ENCODE measurements around the gene CPNE4. TPM values are rescaled to one million over a fixed set of nuclear protein-coding genes. Genes with fewer than 3 reads are reported as not detected.

The CPNE4 gene
- total and polyA plus RNA-seq, 9 of the 15 experiments (the other 6 are each of a cell fraction or from before 2014, with no cell fraction given) = not detected

DNA sequence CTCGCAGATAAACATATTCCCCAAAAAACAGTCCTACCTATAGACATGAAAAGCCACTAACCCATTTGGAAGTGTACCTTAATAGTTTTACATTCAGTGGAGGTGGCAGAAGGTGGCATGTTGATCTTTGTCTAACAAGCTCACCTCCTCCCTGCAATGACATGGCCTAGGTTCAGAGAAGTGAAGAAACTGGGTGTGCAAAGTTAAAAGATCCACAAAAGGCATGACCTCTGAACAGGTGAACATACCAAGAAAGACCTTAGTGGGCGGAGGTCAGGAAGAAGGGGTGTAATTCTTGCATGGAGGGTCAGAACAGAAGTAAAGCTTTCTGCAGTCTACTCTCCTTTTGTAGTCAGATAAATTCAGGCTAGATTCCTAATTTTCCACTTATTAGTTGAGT, 532.9 kb downstream of the CPNE4 start (continued):
- TF ChIP-seq SMAD3 (CRISPR knock-in tag; conservative IDR thresholded peaks at IDR 0.05) = no peak
- TF ChIP-seq DACH1 (IDR thresholded peaks at IDR 0.05; ENCODE audit: partially characterized antibody) = no peak
- TF ChIP-seq CBFB (CRISPR knock-in tag; IDR thresholded peaks at IDR 0.05) = no peak
- TF ChIP-seq MNT (conservative IDR thresholded peaks at IDR 0.05) = no peak
- no peak for TF ChIP-seq SMARCE1 (IDR thresholded peaks at IDR 0.05)
- TF ChIP-seq HBP1 (CRISPR knock-in tag; IDR thresholded peaks at IDR 0.05) = no peak
- TF ChIP-seq ZNF253 (CRISPR knock-in tag; conservative IDR thresholded peaks at IDR 0.05) = no peak

GRCh38 chr3:131494706-131495105, 540.1 kb downstream of the CPNE4 start:
- CTCF ChIA-PET (ENCODE audit: low intra/inter-chr PET ratio) = no interaction called here
- Histone ChIP-seq H3K4me1 (replicated peaks in 1 of 2; ENCODE audit: control insufficient read depth in 2 of 2, insufficient read depth in 2 of 2, low read length in 2 of 2) (no peaks in the 10 kb centered on the region), H2AFZ (ENCODE audit: low read depth, low read length) (no peak overlapping the region), H3K4me3 (no peak overlapping the region), H3K79me2 (ENCODE audit: control insufficient read depth, insufficient read depth, low read length) (peaks cover 48% of the 10 kb centered on the region), H3K9me3 (replicated peaks; ENCODE audit: control insufficient read depth, insufficient read depth, low read depth, low read length) (no peaks in the 10 kb centered on the region), H3K27me3 (ENCODE audit: control insufficient read depth in 2 of 2, insufficient read depth in 2 of 2, low read length in 2 of 2) (no peaks in the 10 kb centered on the region), H3K9me1 (ENCODE audit: control insufficient read depth, insufficient read depth, low read length) (peaks cover 3% of the 10 kb centered on the region), H3K27ac (ENCODE audit: extremely low read depth, low read depth, low read length) (no peak overlapping the region), H3K4me2 (ENCODE audit: insufficient read depth, low read length) (no peak overlapping the region), H4K20me1 (replicated peaks; ENCODE audit: control insufficient read depth, insufficient read depth, low read length) (0 out of 2 replicates have a peak, but pooled peaks cover 8% of the 10 kb centered on the region), H3K36me3 (ENCODE audit: control insufficient read depth, insufficient read depth, low read length) (peaks cover 95% of the 10 kb centered on the region), H3K9ac (ENCODE audit: insufficient read depth in 1 of 2, low read depth in 2 of 2, low read length in 2 of 2) (no peak overlapping the region)
- ATAC-seq = no peak
- POLR2A ChIA-PET = no interaction called here
- in situ Hi-C loops (cut with MboI) = loop anchor here (25.0 kb wide), 1 partner anchor 457 kb away; the partner anchor contains the start of genes ASTE1 and NEK11
- FAIRE-seq = no peak
- 100% methylated on average over 1 of the region's 1 CpG for WGBS (ENCODE audit: insufficient coverage, low coverage, missing lambda C conversion rate)
- no TSS peak for BruUV-seq (replicated peaks)
- no peak for DNase-seq (ENCODE audit: extremely low read depth in 1 of 4, low spot score in 3 of 4)
- intact Hi-C loops (cut with micrococcal nuclease) = no loop called here
- no peak for TF ChIP-seq BCOR (IDR thresholded peaks at IDR 0.05)
- TF ChIP-seq HCFC1 (IDR thresholded peaks at IDR 0.05; ENCODE audit: low read depth, low read length) = no peak
- TF ChIP-seq ESRRB (CRISPR knock-in tag; IDR thresholded peaks at IDR 0.05; ENCODE audit: borderline replicate concordance) = no peak
- TF ChIP-seq HMGN3 (IDR thresholded peaks at IDR 0.05; ENCODE audit: borderline replicate concordance, extremely low read depth, insufficient read length, low read depth, low read length) = no peak
- TF ChIP-seq RNF219 (CRISPR knock-in tag; IDR thresholded peaks at IDR 0.05) = no peak
- no peak for TF ChIP-seq DIDO1 (tag; IDR thresholded peaks at IDR 0.05; ENCODE audit: low read depth)
- TF ChIP-seq, protein P1, sequence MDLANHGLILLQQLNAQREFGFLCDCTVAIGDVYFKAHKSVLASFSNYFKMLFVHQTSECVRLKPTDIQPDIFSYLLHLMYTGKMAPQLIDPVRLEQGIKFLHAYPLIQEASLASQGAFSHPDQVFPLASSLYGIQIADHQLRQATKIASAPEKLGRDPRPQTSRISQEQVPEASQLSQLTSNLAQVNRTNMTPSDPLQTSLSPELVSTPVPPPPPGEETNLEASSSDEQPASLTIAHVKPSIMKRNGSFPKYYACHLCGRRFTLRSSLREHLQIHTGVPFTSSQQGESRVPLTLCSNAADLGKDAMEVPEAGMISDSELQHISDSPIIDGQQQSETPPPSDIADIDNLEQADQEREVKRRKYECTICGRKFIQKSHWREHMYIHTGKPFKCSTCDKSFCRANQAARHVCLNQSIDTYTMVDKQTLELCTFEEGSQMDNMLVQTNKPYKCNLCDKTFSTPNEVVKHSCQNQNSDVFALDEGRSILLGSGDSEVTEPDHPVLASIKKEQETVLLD (IDR thresholded peaks at IDR 0.05) = no peak
- no peak for TF ChIP-seq ARID2 (IDR thresholded peaks at IDR 0.05)
- no peak for TF ChIP-seq TFAM (CRISPR knock-in tag; conservative IDR thresholded peaks at IDR 0.05)

All from K562 (cell line).